ENCODE results near the gene SKAP1.

The SKAP1 gene

GRCh38 chr17:48110761-48111160, 319.3 kb downstream of the SKAP1 start:
- no peak for DNase-seq (ENCODE audit: low read depth in 2 of 2)

GRCh38 chr17:48107137-48108055, 322.6 kb downstream of the SKAP1 start, which contains the start of gene SNX11:
SNX11 (plus strand) TSS chr17:48107766; CDS start chr17:48112044, 4,278 bp downstream.
- peak; percentile 83 to 93 for DNase-seq (ENCODE audit: low read depth in 2 of 2)

DNA sequence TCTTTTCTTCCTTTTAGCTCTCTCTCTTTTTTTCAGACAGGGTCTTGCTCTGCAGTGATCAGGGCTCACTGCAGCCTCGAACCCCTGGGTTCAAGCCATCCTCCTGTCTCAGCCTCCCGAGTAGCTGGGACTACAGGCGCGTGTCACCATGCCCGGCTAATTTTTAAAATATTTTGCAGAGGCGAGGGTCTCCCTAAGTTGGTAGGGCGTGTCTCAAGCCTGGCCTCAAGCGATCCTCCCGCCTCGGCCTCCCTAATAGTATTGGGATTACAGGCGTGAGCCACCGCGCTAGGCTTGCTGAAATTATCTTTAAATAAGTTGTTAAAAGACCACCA, 323.2 kb downstream of the SKAP1 start:
- DNase-seq (ENCODE audit: low read depth in 2 of 2) = no peak

DNA sequence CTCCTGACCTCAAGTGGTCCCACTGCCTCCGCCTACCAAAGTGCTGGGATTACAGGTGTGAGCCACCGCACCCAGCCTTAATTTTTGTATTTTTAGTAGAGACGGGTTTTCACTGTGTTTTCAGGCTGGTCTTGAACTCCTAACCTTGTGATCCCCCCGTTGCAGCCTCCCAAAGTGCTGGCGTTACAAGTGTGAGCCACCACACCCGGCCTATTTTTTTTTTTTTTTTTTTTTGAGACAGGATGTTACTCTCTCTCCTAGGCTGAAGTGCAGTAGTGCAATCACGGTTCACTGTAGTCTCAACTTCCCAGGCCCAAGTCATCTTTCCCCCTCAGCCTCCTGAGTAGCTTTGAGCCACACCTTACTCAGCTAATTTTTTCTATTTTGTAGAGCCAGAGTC, 325.6 kb downstream of the SKAP1 start:
- no peak for DNase-seq (ENCODE audit: low read depth in 2 of 2)

- no peak for DNase-seq (ENCODE audit: low read depth in 2 of 2)
Measured at GRCh38 chr17:48102798-48103715, 327.0 kb downstream of the SKAP1 start.

DNA sequence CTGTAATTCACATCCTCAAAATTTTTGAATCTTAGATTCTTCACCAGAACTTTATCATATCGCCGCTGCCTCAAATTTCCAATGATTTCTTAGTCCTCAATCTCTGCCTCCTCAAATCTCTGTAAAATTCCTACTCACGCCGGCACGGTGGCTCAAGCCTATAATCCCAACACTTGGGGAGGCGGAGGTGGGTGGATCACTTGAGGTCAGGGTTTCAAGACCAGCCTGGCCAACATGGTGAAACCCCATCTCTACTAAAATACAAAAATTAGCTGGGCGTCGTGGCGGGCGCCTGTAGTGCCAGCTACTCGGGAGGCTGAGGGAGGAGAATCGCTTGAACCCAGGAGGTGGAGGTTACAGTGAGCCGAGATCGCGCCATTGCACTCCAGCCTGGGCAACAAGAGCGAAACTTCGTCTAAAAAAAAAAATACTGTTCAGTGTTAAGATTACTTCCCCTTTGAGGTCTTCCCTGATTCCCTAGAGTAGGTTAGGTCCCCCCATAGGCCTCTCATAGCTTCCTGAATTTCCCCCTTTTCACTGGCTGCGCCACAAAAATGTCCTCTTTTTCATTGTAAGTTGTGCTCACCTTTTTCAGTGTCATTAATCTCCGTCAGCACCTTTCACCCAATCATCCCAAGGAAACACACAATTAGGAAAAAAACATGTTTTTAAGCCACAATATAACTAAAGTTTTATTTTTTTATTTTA, 327.8 kb downstream of the SKAP1 start:
- no peak for DNase-seq (ENCODE audit: low read depth in 2 of 2)

DNA sequence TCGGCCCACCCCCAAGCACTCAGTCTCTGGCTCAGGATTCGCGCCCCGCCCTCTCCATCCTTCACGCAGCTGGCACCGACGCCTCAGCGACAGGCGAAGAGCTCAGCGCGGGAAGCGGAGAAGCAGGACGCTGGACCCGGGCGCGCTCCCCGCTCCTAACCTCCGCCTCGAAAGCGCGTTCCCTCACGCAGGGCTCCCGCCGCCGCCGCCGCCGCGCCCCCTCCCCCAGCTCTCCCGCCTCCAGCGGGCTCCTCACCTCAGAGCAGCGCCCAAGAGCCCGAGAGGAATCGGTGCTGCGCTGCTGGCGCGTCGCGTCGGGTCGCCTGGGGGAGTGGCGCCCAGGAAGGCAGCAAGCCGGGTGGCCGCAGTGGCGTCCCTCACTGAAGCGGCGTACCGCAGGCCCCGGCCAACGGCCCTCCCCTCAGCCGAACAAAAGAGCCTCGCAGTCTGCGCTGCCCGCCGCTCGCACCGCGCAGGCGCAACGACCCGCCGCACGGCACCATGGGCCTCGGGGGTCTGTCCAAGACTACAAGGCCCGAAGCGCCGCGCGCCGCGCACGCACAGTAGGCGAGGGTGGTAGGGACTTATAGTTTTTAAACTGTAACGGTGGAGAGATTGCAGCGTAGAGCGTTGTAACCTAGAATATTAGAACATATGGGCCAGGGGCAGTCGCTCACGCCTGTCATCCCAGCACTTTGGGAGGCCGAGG, 328.8 kb downstream of the SKAP1 start, which contains the start of gene CBX1:
TSS of gene CBX1 (minus strand) at position 467 of the 709 bp plus-strand sequence. CDS start 24,474 bp downstream, outside the sequence.
- peak; percentile 81 to 88 for DNase-seq (ENCODE audit: low read depth in 2 of 2)

- DNase-seq (ENCODE audit: low read depth in 2 of 2) = no peak
Measured at GRCh38 chr17:48100591-48101011, 329.4 kb downstream of the SKAP1 start.

- no peak for DNase-seq (ENCODE audit: low read depth in 2 of 2)
Measured at GRCh38 chr17:48100160-48100559, 329.9 kb downstream of the SKAP1 start.

- no peak for DNase-seq (ENCODE audit: low read depth in 2 of 2)
Measured at GRCh38 chr17:48095611-48096010, 334.4 kb downstream of the SKAP1 start.

DNA sequence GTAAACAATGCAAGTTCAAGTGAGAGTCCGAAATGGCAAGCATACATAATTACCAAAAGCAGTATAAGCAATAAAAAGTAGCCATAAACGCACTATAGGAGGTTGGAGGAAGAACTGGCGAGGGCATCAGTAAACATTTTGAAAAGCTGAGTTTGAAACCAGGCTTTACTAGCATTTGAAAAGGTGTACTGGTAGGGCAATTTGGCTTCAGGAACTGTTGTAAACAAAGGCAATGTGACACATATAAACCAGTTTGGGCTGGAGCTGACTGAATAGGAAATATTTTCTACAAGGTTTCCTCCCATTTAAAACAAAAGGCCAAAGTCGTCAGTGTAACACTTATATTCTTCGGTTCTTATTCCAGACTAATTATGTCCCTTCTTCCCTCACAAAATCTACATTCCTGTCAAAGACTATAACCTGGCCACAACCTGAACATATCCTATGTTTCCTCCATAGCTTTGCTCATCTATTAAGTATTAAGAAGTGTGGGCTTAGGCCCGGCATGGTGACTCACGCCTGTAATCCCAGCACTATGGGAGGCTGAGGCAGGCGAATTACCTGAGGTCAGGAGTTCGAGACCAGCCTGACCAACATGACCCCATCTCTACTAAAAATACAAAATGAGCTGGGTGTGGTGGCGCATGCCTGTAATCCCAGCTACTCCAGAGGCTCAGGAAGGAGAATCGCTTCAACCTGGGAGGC, 336.5 kb downstream of the SKAP1 start:
- no peak for DNase-seq (ENCODE audit: low read depth in 2 of 2)

DNA sequence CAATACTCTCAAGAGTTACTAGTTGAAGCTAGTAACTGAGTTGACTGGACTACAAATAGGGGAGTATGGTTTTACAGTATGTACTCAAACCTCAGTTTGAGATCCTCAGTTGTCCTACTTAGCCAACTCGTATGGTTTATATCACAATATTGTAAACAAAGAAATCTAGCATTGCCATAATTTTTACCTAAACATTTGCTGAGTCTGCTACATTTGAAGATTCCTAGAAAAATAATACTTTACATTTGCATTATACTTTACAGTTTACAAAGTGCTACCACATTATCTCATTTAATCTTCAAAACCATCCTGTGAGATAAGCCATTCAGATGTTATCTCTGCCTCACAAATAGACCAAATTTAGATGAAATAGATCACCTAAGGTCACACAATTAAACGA, 345.1 kb downstream of the SKAP1 start:
- DNase-seq (ENCODE audit: low read depth in 2 of 2) = no peak

All from stimulated activated CD8-positive, alpha-beta memory T cell treated with anti-CD3 and anti-CD28 coated beads, Interleukin-2, amount 100 ng/mL, for 1 hour (primary cell).